Testis (tissue), 2 donors: ENCODE results near the gene PGR.

Experiments
- CTCF ChIP-seq, 3 experiments: fragments of 450-650 bp in 2 of 3; fragments of 200-600 bp in 1 of 3; sonication (generic) in 1 of 3; IDR thresholded peaks; one replicate each; pipeline ENCODE4 v1.5.1; 2016 to 2019; ENCODE audit warnings: antibody characterized with exemption in 3 of 3, mild to moderate bottlenecking in 2 of 3, moderate library complexity in 1 of 3
- POLR2A ChIP-seq: fragments of 450-650 bp; IDR thresholded peaks from one replicate; pipeline ENCODE4 v1.6.1; 2017; ENCODE audit warnings: antibody characterized with exemption, mild to moderate bottlenecking, moderate library complexity

GRCh38 chr11:101061606-101062005 lies 68.0 kb downstream of the PGR start:
- TF ChIP-seq POLR2A = no peak
- TF ChIP-seq CTCF (IDR thresholded peaks at IDR 0.05) = no peak
